HepG2 (cell line): ENCODE results near the gene AQP10. TPM values are rescaled to one million over a fixed set of nuclear protein-coding genes. Genes with fewer than 3 reads are reported as not detected.

Experiments
- ATAC-seq: fragments of 200-7000 bp; cut with Tn5 transposase; 3 replicates; pipeline ENCODE4 v1.9.1; 2020; ENCODE audit warnings: mild to moderate bottlenecking, moderate library complexity
- BruUV-seq: library from RNA; stranded (reverse); fragments of 400-500 nt; replicated peaks from 2 replicates; lab custom pipeline; 2021; lab: Mats Ljungman, UMichigan
- CTCF ChIA-PET: fragments of 300-600 bp; formaldehyde crosslinking; extraction: SDS; loops from one replicate; lab custom pipeline; 2021; ENCODE audit warnings: low total read pairs, inconsistent platforms, low intra/inter-chr PET ratio; lab: Yijun Ruan, JAX
- POLR2A ChIA-PET: fragments of 350-600 bp; sonication (Branson Sonifier 250); formaldehyde crosslinking; loops from one replicate; lab custom pipeline; 2020; ENCODE audit warnings: antibody characterized with exemption, inconsistent platforms; lab: Yijun Ruan, JAX
- DNase-seq: peaks from one replicate; pipeline ENCODE4 v3.0.0-alpha.2; 2015; ENCODE audit warnings: low spot score
- FAIRE-seq: peaks from 3 replicates; lab custom pipeline; 2011; peaks lifted over from hg19 to GRCh38; lab: Jason Lieb, UNC
- H2AFZ ChIP-seq: one replicate; pipeline ENCODE4 v1.6.1; 2011; ENCODE audit warnings: low read length, inconsistent platforms
- H3K27ac ChIP-seq: fragments of 300-600 bp; 3 replicates; pipeline ENCODE4 v1.8.0; 2011; ENCODE audit warnings: mixed run types, mild to moderate bottlenecking, mixed read lengths, low read length, inconsistent platforms; ENCODE audit not compliant: insufficient read depth; ENCODE audit errors: extremely low read length
- H3K27me3 ChIP-seq, 2 experiments: fragments of 200-600 bp in 1 of 2; 2 replicates in 1 of 2; 3 replicates in 1 of 2; pipeline versions ENCODE4 v1.6.0 to v1.8.0; 2011; ENCODE audit warnings: low read length in 2 of 2, mild to moderate bottlenecking in 2 of 2, moderate library complexity in 2 of 2, inconsistent platforms in 1 of 2; ENCODE audit not compliant: insufficient read depth in 2 of 2, control insufficient read depth in 1 of 2
- H3K36me3 ChIP-seq, 2 experiments: fragments of 200-600 bp in 1 of 2; replicated peaks in 1 of 2; 2 replicates in 1 of 2; 3 replicates in 1 of 2; pipeline versions ENCODE4 v1.5.1 to v1.8.0; 2011; ENCODE audit warnings: low read length in 2 of 2, inconsistent platforms in 1 of 2; ENCODE audit not compliant: insufficient read depth in 2 of 2, control insufficient read depth in 1 of 2
- H3K4me1 ChIP-seq: 2 replicates; pipeline ENCODE4 v1.5.1; 2012; ENCODE audit warnings: low read length, inconsistent platforms; ENCODE audit not compliant: insufficient read depth
- H3K4me2 ChIP-seq: 2 replicates; pipeline ENCODE4 v1.6.0; 2011; ENCODE audit warnings: low read depth, low read length, inconsistent platforms
- H3K4me3 ChIP-seq, 3 experiments: fragments of 200-600 bp in 1 of 3; sonication (generic), shearing (Covaris generic) in 1 of 3; replicated peaks in 1 of 3; 2 replicates each; pipeline ENCODE4 v1.5.1; 2011 to 2016; ENCODE audit warnings: low read length in 3 of 3, inconsistent platforms in 2 of 3, low read depth in 2 of 3, mild to moderate bottlenecking in 2 of 3, control low read depth in 1 of 3, mixed read lengths in 1 of 3; ENCODE audit not compliant: insufficient read depth in 1 of 3
- H3K79me2 ChIP-seq: one replicate; pipeline ENCODE4 v1.6.1; 2011; ENCODE audit warnings: low read length, inconsistent platforms; ENCODE audit not compliant: insufficient read depth
- H3K9ac ChIP-seq: 2 replicates; pipeline ENCODE4 v1.6.0; 2011; ENCODE audit warnings: mild to moderate bottlenecking, low read depth, low read length, inconsistent platforms; ENCODE audit not compliant: insufficient read depth
- H3K9me3 ChIP-seq: 2 replicates; pipeline ENCODE4 v1.5.1; 2012; ENCODE audit warnings: mild to moderate bottlenecking, low read length
- H4K20me1 ChIP-seq: 2 replicates; pipeline ENCODE4 v1.6.0; 2011; ENCODE audit warnings: inconsistent platforms, mild to moderate bottlenecking, low read length, moderate library complexity; ENCODE audit not compliant: insufficient read depth
- ARHGAP35 ChIP-seq: sonication (generic); formaldehyde crosslinking; IDR thresholded peaks from 2 replicates; pipeline ENCODE4 v1.9.0; 2022; ENCODE audit warnings: mild to moderate bottlenecking, inconsistent platforms, moderate library complexity, missing genetic modification reagents, borderline replicate concordance
- ATRX ChIP-seq: sonication (generic); formaldehyde crosslinking; IDR thresholded peaks from 2 replicates; pipeline ENCODE4 v1.4.0; 2020; ENCODE audit warnings: missing genetic modification reagents, borderline replicate concordance
- EZH2 ChIP-seq: conservative IDR thresholded peaks from 2 replicates; pipeline ENCODE4 v1.6.1; 2012; ENCODE audit warnings: mild to moderate bottlenecking, low read depth, low read length, moderate library complexity
- PHF8 ChIP-seq: sonication (generic); formaldehyde crosslinking; IDR thresholded peaks from 2 replicates; pipeline ENCODE4 v1.5.0; 2020; ENCODE audit warnings: missing genetic modification reagents
- RORA ChIP-seq: sonication (generic); formaldehyde crosslinking; IDR thresholded peaks from 2 replicates; pipeline ENCODE4 v1.5.0; 2020; ENCODE audit warnings: mild to moderate bottlenecking, missing genetic modification reagents, moderate library complexity
- TEAD3 ChIP-seq: optimal IDR thresholded peaks from 2 replicates; pipeline ENCODE3; 2016; ENCODE audit warnings: borderline replicate concordance
- ZEB1 ChIP-seq: IDR thresholded peaks from 2 replicates; pipeline ENCODE4 v1.6.1; 2012; ENCODE audit warnings: mild to moderate bottlenecking, low read depth, inconsistent platforms; ENCODE audit not compliant: insufficient replicate concordance
- ZNF335 ChIP-seq: sonication (generic); formaldehyde crosslinking; IDR thresholded peaks from 2 replicates; pipeline ENCODE4 v1.4.0; 2020; ENCODE audit warnings: missing genetic modification reagents
- ZNF382 ChIP-seq: sonication (generic); formaldehyde crosslinking; IDR thresholded peaks from 2 replicates; pipeline ENCODE4 v1.5.0; 2020; ENCODE audit warnings: missing genetic modification reagents, mild to moderate bottlenecking, borderline replicate concordance
- ZNF558 ChIP-seq: sonication (generic); formaldehyde crosslinking; IDR thresholded peaks from 2 replicates; pipeline ENCODE4 v1.9.0; 2022; ENCODE audit warnings: mild to moderate bottlenecking, missing genetic modification reagents, borderline replicate concordance
- ZNF607 ChIP-seq: sonication (generic); formaldehyde crosslinking; IDR thresholded peaks from 2 replicates; pipeline ENCODE4 v1.5.1; 2020; ENCODE audit warnings: missing genetic modification reagents, mild to moderate bottlenecking, borderline replicate concordance
- ZNF839 ChIP-seq: sonication (generic); formaldehyde crosslinking; IDR thresholded peaks from 2 replicates; pipeline ENCODE4 v1.4.0; 2020; ENCODE audit warnings: missing genetic modification reagents, mild to moderate bottlenecking, borderline replicate concordance
- WGBS: methylation state at CpG from one replicate; pipeline ENCODE4 v1.1.6; 2017; ENCODE audit warnings: low lambda C conversion rate; 5-methylcytosine and 5-hydroxymethylcytosine counted together
- in situ Hi-C: cut with HindIII; loops from 2 replicates; pipeline ENCODE4 v1.10.0; 2017; ENCODE audit warnings: low pct_unique_long_range_greater_than_20kb; ENCODE audit not compliant: extremely low pct_ligation_motif_present
- intact Hi-C: fragments of 100-400 bp; cut with micrococcal nuclease; formaldehyde crosslinking; loops from one replicate; pipeline ENCODE4 v1.10.0; 2022; ENCODE audit not compliant: unreplicated experiment
- polyA plus RNA-seq, 8 experiments: library from polyadenylated mRNA; depleted of rRNA in 3 of 8; stranded (reverse) in 7 of 8; unstranded in 1 of 8; fragments of >200 nt; fragmentation: Illumina TruSeq in 4 of 8; extraction: Trizol in 4 of 8; gene quantifications; 2 replicates each; pipeline versions ENCODE4 v1.2.1 to v1.2.3, GENCODE V29; 2011 to 2016; ENCODE audit warnings: low read depth in 4 of 8, missing spikeins in 1 of 8, mixed read lengths in 1 of 8; ENCODE audit not compliant: insufficient read depth in 1 of 8
- total RNA-seq, 5 experiments: library from RNA; depleted of rRNA; stranded (reverse); fragments of >200 nt; fragmentation: Illumina TruSeq; extraction: Trizol; gene quantifications; 2 replicates each; pipeline ENCODE4 v1.2.3, GENCODE V29; 2016; ENCODE audit warnings: low read depth in 1 of 5
- TF ChIP-seq, protein P1 (sequence below): sonication (generic); formaldehyde crosslinking; conservative IDR thresholded peaks from 2 replicates; pipeline ENCODE4 v1.8.0; 2022; ENCODE audit warnings: mild to moderate bottlenecking, moderate library complexity, missing genetic modification reagents
- TF ChIP-seq, protein P2 (sequence below): sonication (generic); formaldehyde crosslinking; IDR thresholded peaks from 2 replicates; pipeline ENCODE4 v1.4.0; 2020; ENCODE audit warnings: missing genetic modification reagents
- TF ChIP-seq, protein P3 (sequence below): sonication (generic); formaldehyde crosslinking; IDR thresholded peaks from 2 replicates; pipeline ENCODE4 v1.5.1; 2020; ENCODE audit warnings: missing genetic modification reagents, mild to moderate bottlenecking, borderline replicate concordance

Gene AQP10
- total and polyA plus RNA-seq, 2 of the 13 experiments (the other 11 are each of a cell fraction or from before 2014, with no cell fraction given) = 0.30 TPM; not detected in 1

DNA sequence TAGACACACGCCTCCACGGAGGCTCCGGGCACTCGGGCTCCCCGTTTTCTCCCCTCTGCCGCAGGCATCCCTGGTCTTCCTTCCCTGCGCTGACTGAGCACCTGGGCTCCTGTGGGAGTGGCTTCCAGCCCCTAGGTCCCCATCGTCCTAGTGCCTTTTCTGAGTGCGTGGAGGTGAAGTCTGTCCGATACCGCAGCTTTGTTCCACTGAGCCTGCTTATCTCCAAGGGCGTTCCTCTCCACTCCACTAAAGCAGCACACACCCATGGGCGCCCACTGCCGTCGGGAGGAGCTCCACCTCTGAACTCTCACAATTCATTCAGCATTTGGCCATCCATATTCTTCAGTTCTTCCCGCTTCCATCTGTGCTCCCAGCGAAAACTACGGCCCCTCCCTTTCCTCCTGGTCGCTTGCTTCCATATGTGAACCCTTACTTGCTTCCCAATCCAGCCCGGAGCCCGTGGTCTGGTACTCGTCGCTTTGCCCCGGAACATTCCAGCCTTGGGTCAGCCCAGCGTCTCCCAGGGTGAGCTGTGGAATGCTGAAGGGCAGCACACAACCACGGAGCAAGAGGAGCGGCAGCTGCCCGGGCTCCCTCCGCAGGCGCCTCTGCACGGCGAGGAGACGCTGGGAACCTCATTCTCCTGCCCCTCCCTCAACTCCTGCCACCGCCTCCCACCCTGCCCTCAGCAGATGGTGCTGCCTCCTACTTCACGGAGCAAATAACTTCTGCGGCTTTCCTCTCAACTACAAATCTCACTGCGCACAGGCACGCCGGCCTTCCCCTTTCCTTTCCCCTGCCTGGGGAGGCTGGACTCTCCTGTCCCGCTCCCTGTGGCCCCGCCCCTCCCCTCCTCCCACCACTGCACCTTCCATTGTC is 31.9 kb downstream of the AQP10 start:
- no peak for DNase-seq
- no peaks in the 10 kb centered on the region for H3K9me3 ChIP-seq
- 2% methylated on average over 32 of the region's 41 CpGs for WGBS
- POLR2A ChIA-PET = interaction anchor here (1.1 to 3.2 kb wide), 4 partner anchors 18 to 66 kb away, joined by 3 to 21 read pairs (median 8); no protein-coding TSS in a partner anchor
- H3K4me1 ChIP-seq = peaks cover 52% of the 10 kb centered on the region
- H3K79me2 ChIP-seq = no peaks in the 10 kb centered on the region
- FAIRE-seq = no peak
- ATAC-seq = peak; percentile 70
- H3K9ac ChIP-seq = peak overlapping the region; percentile 41; the same call in 1 of the 2 replicates
- no peak overlapping the region for H3K27ac ChIP-seq
- peak overlapping the region; percentile 19 for H2AFZ ChIP-seq
- H4K20me1 ChIP-seq = no peaks in the 10 kb centered on the region
- H3K4me3 ChIP-seq = peak overlapping the region; percentile 52 to 75 (median 55)
- peaks cover 3 to 13% of the 10 kb centered on the region in 2 experiments; a peak in 4 of 5 replicates for H3K36me3 ChIP-seq
- CTCF ChIA-PET = interaction anchor here (1.1 kb wide), 1 partner anchor 26 kb away, joined by 3 read pairs; no protein-coding TSS in a partner anchor
- peaks cover 0 to 4% of the 10 kb centered on the region in 2 experiments; a peak in 1 of 5 replicates for H3K27me3 ChIP-seq
- intact Hi-C loops = loop anchor here (10.0 kb wide), 2 partner anchors 52 to 92 kb away; partner anchors contain the start of gene IL6R
- no TSS peak for BruUV-seq
- in situ Hi-C loops = no loop called here
- H3K4me2 ChIP-seq = peak overlapping the region; percentile 98
- no peak for TF ChIP-seq ZNF607 (CRISPR knock-in tag)
- TF ChIP-seq, protein P1, sequence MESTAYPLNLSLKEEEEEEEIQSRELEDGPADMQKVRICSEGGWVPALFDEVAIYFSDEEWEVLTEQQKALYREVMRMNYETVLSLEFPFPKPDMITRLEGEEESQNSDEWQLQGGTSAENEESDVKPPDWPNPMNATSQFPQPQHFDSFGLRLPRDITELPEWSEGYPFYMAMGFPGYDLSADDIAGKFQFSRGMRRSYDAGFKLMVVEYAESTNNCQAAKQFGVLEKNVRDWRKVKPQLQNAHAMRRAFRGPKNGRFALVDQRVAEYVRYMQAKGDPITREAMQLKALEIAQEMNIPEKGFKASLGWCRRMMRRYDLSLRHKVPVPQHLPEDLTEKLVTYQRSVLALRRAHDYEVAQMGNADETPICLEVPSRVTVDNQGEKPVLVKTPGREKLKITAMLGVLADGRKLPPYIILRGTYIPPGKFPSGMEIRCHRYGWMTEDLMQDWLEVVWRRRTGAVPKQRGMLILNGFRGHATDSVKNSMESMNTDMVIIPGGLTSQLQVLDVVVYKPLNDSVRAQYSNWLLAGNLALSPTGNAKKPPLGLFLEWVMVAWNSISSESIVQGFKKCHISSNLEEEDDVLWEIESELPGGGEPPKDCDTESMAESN (CRISPR knock-in tag) = 0 out of 2 replicates have a peak, but pooled peaks have one; percentile 5
- no peak for TF ChIP-seq ARHGAP35 (CRISPR knock-in tag)
- no peak for TF ChIP-seq ZNF382 (CRISPR knock-in tag)
- TF ChIP-seq, protein P2, sequence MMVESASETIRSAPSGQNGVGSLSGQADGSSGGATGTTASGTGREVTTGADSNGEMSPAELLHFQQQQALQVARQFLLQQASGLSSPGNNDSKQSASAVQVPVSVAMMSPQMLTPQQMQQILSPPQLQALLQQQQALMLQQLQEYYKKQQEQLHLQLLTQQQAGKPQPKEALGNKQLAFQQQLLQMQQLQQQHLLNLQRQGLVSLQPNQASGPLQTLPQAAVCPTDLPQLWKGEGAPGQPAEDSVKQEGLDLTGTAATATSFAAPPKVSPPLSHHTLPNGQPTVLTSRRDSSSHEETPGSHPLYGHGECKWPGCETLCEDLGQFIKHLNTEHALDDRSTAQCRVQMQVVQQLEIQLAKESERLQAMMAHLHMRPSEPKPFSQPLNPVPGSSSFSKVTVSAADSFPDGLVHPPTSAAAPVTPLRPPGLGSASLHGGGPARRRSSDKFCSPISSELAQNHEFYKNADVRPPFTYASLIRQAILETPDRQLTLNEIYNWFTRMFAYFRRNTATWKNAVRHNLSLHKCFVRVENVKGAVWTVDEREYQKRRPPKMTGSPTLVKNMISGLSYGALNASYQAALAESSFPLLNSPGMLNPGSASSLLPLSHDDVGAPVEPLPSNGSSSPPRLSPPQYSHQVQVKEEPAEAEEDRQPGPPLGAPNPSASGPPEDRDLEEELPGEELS (CRISPR knock-in tag) = peak; percentile 36; the same call in 1 of the 2 replicates
- no peak for TF ChIP-seq ZNF558 (CRISPR knock-in tag)
- 0 out of 2 replicates have a peak, but pooled peaks have one; percentile 62 for TF ChIP-seq ZNF839 (CRISPR knock-in tag)
- no peak for TF ChIP-seq PHF8 (CRISPR knock-in tag)
- TF ChIP-seq ATRX = no peak
- peak; percentile 65; the same call in 1 of the 2 replicates for TF ChIP-seq ZNF335 (CRISPR knock-in tag)
- TF ChIP-seq ZEB1 = no peak
- TF ChIP-seq RORA (CRISPR knock-in tag) = no peak
- TF ChIP-seq, protein P3, sequence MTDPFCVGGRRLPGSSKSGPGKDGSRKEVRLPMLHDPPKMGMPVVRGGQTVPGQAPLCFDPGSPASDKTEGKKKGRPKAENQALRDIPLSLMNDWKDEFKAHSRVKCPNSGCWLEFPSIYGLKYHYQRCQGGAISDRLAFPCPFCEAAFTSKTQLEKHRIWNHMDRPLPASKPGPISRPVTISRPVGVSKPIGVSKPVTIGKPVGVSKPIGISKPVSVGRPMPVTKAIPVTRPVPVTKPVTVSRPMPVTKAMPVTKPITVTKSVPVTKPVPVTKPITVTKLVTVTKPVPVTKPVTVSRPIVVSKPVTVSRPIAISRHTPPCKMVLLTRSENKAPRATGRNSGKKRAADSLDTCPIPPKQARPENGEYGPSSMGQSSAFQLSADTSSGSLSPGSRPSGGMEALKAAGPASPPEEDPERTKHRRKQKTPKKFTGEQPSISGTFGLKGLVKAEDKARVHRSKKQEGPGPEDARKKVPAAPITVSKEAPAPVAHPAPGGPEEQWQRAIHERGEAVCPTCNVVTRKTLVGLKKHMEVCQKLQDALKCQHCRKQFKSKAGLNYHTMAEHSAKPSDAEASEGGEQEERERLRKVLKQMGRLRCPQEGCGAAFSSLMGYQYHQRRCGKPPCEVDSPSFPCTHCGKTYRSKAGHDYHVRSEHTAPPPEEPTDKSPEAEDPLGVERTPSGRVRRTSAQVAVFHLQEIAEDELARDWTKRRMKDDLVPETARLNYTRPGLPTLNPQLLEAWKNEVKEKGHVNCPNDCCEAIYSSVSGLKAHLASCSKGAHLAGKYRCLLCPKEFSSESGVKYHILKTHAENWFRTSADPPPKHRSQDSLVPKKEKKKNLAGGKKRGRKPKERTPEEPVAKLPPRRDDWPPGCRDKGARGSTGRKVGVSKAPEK (CRISPR knock-in tag) = 0 out of 2 replicates have a peak, but pooled peaks have one; percentile 14
- TF ChIP-seq TEAD3 = peak; percentile 37
- TF ChIP-seq EZH2 = no peak
